Naive thymus-derived CD4-positive, alpha-beta T cell (primary cell): ENCODE results near the gene ARL8B. TPM values are rescaled to one million over a fixed set of nuclear protein-coding genes. Genes with fewer than 3 reads are reported as not detected.
A peak's percentile ranks its signal among the peaks of the same experiment; 100 is the strongest.

Experiments used
- ATAC-seq: fragments of 150-1000 bp; cut with Tn5 transposase; 2 replicates; pipeline ENCODE4 v1.10.0; 2021; ENCODE audit warnings: mild to moderate bottlenecking, moderate library complexity
- CTCF ChIA-PET: fragments of 350-600 bp; sonication (Branson Sonifier 250); formaldehyde crosslinking; loops from one replicate; lab custom pipeline; 2021; ENCODE audit warnings: antibody characterized with exemption; lab: Charles Lee
- POLR2A ChIA-PET: fragments of 350-600 bp; sonication (Branson Sonifier 250); formaldehyde crosslinking; loops from one replicate; lab custom pipeline; 2021; ENCODE audit warnings: antibody characterized with exemption, inconsistent platforms; lab: Charles Lee
- DNase-seq, 9 donors: peaks; one replicate each; pipeline versions ENCODE4 v3.0.0 to v3.0.0-alpha.2; 2020 to 2022; ENCODE audit warnings: mixed read lengths in 1 of 9
- H3K27ac ChIP-seq: one replicate; pipeline ENCODE4 v1.7.0; 2013; ENCODE audit warnings: mild to moderate bottlenecking, low read depth, low read length, moderate library complexity
- H3K27me3 ChIP-seq, 2 donors: one replicate each; pipeline ENCODE4 v1.7.0; 2013; ENCODE audit warnings: low read length in 2 of 2, mild to moderate bottlenecking in 2 of 2, moderate library complexity in 2 of 2; ENCODE audit not compliant: control insufficient read depth in 2 of 2, insufficient read depth in 2 of 2
- H3K36me3 ChIP-seq, 3 experiments: 1 replicate in 2 of 3; 2 replicates in 1 of 3; pipeline ENCODE4 v1.7.0; 2013; ENCODE audit warnings: low read length in 3 of 3, mild to moderate bottlenecking in 3 of 3, moderate library complexity in 1 of 3; ENCODE audit not compliant: insufficient read depth in 3 of 3, control insufficient read depth in 2 of 3
- H3K4me1 ChIP-seq, 2 donors: one replicate each; pipeline ENCODE4 v1.7.0; 2013; ENCODE audit warnings: low read length in 2 of 2, mild to moderate bottlenecking in 2 of 2, moderate library complexity in 1 of 2; ENCODE audit not compliant: control insufficient read depth in 2 of 2, insufficient read depth in 2 of 2
- H3K4me3 ChIP-seq: 2 replicates; pipeline ENCODE4 v1.7.0; 2013; ENCODE audit warnings: mild to moderate bottlenecking, low read length
- H3K9me3 ChIP-seq, 3 experiments: 1 replicate in 2 of 3; 2 replicates in 1 of 3; pipeline ENCODE4 v1.7.0; 2013; ENCODE audit warnings: low read length in 3 of 3; ENCODE audit not compliant: control insufficient read depth in 2 of 3
- H3K27ac Mint-ChIP-seq, 9 donors: one replicate each; pipeline ENCODE4 v1.8.0; 2020 to 2022; ENCODE audit warnings: mixed read lengths in 9 of 9, mild to moderate bottlenecking in 8 of 9, moderate library complexity in 5 of 9, inconsistent platforms in 2 of 9
- H3K27me3 Mint-ChIP-seq, 5 donors: one replicate each; pipeline ENCODE4 v1.8.0; 2021 to 2022; ENCODE audit warnings: mixed read lengths in 5 of 5, mild to moderate bottlenecking in 1 of 5
- H3K36me3 Mint-ChIP-seq, 5 donors: one replicate each; pipeline ENCODE4 v1.8.0; 2020 to 2022; ENCODE audit warnings: mixed read lengths in 5 of 5, mild to moderate bottlenecking in 3 of 5, inconsistent platforms in 1 of 5
- H3K4me1 Mint-ChIP-seq, 7 donors: one replicate each; pipeline ENCODE4 v1.8.0; 2020 to 2022; ENCODE audit warnings: mixed read lengths in 7 of 7, mild to moderate bottlenecking in 3 of 7, inconsistent platforms in 1 of 7
- H3K4me3 Mint-ChIP-seq, 10 donors: one replicate each; pipeline ENCODE4 v1.8.0; 2020 to 2022; ENCODE audit warnings: mild to moderate bottlenecking in 10 of 10, mixed read lengths in 10 of 10, moderate library complexity in 6 of 10, inconsistent platforms in 2 of 10
- H3K9me3 Mint-ChIP-seq, 11 donors: one replicate each; pipeline ENCODE4 v1.8.0; 2020 to 2022; ENCODE audit warnings: mixed read lengths in 11 of 11, mild to moderate bottlenecking in 4 of 11, inconsistent platforms in 1 of 11, moderate library complexity in 1 of 11
- intact Hi-C, 2 donors: fragments of 100-400 bp; cut with micrococcal nuclease; formaldehyde crosslinking; loops; one replicate each; pipeline ENCODE4 v1.15.1; 2023
- polyA plus RNA-seq, 2 donors: library from polyadenylated mRNA; unstranded; fragments of 300-500 nt; fragmentation: Illumina TruSeq; gene quantifications; one replicate each; pipeline ENCODE4 v1.2.3, GENCODE V29; 2021
- total RNA-seq, 6 experiments: library from RNA in 5 of 6; stranded (reverse) in 5 of 6; gene quantifications; 1 replicate in 5 of 6; 2 replicates in 1 of 6; pipeline ENCODE4 v1.2.3 and lab custom pipeline; 2021 to 2026

Gene ARL8B
- total and polyA plus RNA-seq, 7 experiments from 2014 or later = 43.7 to 66.1 (median 48.4) TPM

GRCh38 chr3:5212628-5213573 is 90.8 kb downstream of the ARL8B start:
- CTCF ChIA-PET = no interaction called here
- Histone ChIP-seq H3K27ac (no peak overlapping the region), H3K36me3 (peaks cover 58 to 93% (median 67%) of the 10 kb centered on the region in 3 experiments), H3K4me1 (no peaks in the 10 kb centered on the region), H3K27me3 (no peaks in the 10 kb centered on the region), H3K4me3 (no peak overlapping the region), H3K9me3 (no peaks in the 10 kb centered on the region)
- Mint-ChIP-seq H3K27me3 (no peaks in the 10 kb centered on the region), H3K4me3 (no peak overlapping the region), H3K36me3 (peaks cover 47 to 81% (median 56%) of the 10 kb centered on the region in 5 donors), H3K27ac (peak overlapping the region in 8 of 9 donors; percentile 28 to 88 (median 67)), H3K9me3 (no peaks in the 10 kb centered on the region), H3K4me1 (peaks cover 0 to 24% (median 4%) of the 10 kb centered on the region in 7 donors)
- no peak for ATAC-seq
- POLR2A ChIA-PET = interaction anchor here (0.9 kb wide), 1 partner anchor 26 kb away, joined by 3 read pairs; no protein-coding TSS in a partner anchor
- no peak for DNase-seq
- intact Hi-C loops = no loop called here

GRCh38 chr3:5213574-5213966 is 91.5 kb downstream of the ARL8B start:
- ATAC-seq = no peak
- POLR2A ChIA-PET = no interaction called here
- H3K27me3 Mint-ChIP-seq = no peaks in the 10 kb centered on the region

GRCh38 chr3:5214352-5214751 is 92.3 kb downstream of the ARL8B start:
- Mint-ChIP-seq H3K4me1 (peaks cover 0 to 24% (median 6%) of the 10 kb centered on the region in 7 donors), H3K36me3 (peaks cover 41 to 73% (median 48%) of the 10 kb centered on the region in 5 donors), H3K9me3 (no peaks in the 10 kb centered on the region), H3K4me3 (no peak overlapping the region), H3K27me3 (no peaks in the 10 kb centered on the region), H3K27ac (peak overlapping the region in 6 of 9 donors; percentile 21 to 84 (median 66))
- ATAC-seq (no peak), DNase-seq (no peak)
- H3K36me3 ChIP-seq = peaks cover 47 to 93% (median 55%) of the 10 kb centered on the region in 3 experiments
- H3K27me3 ChIP-seq = no peaks in the 10 kb centered on the region
- ChIA-PET POLR2A (no interaction called here), CTCF (no interaction called here)
- H3K27ac ChIP-seq = no peak overlapping the region
- H3K4me1 ChIP-seq = no peaks in the 10 kb centered on the region
- H3K4me3 ChIP-seq = no peak overlapping the region
- H3K9me3 ChIP-seq = no peaks in the 10 kb centered on the region
- intact Hi-C loops = no loop called here

More at GRCh38 chr3:5213574-5213966, 91.5 kb downstream of the ARL8B start:
- Histone ChIP-seq H3K36me3 (peaks cover 52 to 93% (median 61%) of the 10 kb centered on the region in 3 experiments), H3K27ac (no peak overlapping the region), H3K9me3 (no peaks in the 10 kb centered on the region), H3K4me3 (no peak overlapping the region), H3K4me1 (no peaks in the 10 kb centered on the region), H3K27me3 (no peaks in the 10 kb centered on the region)
- no peak for DNase-seq
- peaks cover 41 to 78% (median 54%) of the 10 kb centered on the region in 5 donors for H3K36me3 Mint-ChIP-seq
- peaks cover 0 to 24% (median 3%) of the 10 kb centered on the region in 7 donors for H3K4me1 Mint-ChIP-seq
- no peaks in the 10 kb centered on the region for H3K9me3 Mint-ChIP-seq
- no peak overlapping the region for H3K4me3 Mint-ChIP-seq
- intact Hi-C loops = no loop called here
- CTCF ChIA-PET = no interaction called here
- H3K27ac Mint-ChIP-seq = peak overlapping the region in 8 of 9 donors; percentile 28 to 88 (median 68)

- intact Hi-C loops = loop anchor here in 1 of 2 donors (2.0 kb wide), 1 partner anchor 21 kb away; no protein-coding TSS in a partner anchor
- Mint-ChIP-seq H3K4me3 (no peak overlapping the region), H3K27me3 (no peaks in the 10 kb centered on the region), H3K9me3 (no peaks in the 10 kb centered on the region), H3K27ac (peak overlapping the region; percentile 32 to 75 (median 65)), H3K36me3 (peaks cover 22 to 51% (median 27%) of the 10 kb centered on the region in 5 donors), H3K4me1 (peaks cover 0 to 12% (median 5%) of the 10 kb centered on the region in 7 donors)
- CTCF ChIA-PET = interaction anchor here (0.8 to 1.0 kb wide), 2 partner anchors 13 to 24 kb away, joined by 3 read pairs; no protein-coding TSS in a partner anchor
- Histone ChIP-seq H3K36me3 (peaks cover 23 to 60% (median 29%) of the 10 kb centered on the region in 3 experiments), H3K4me1 (no peaks in the 10 kb centered on the region), H3K27me3 (no peaks in the 10 kb centered on the region), H3K9me3 (no peaks in the 10 kb centered on the region), H3K4me3 (no peak overlapping the region), H3K27ac (peak overlapping the region; percentile 16)
- POLR2A ChIA-PET = interaction anchor here (0.6 kb wide), 1 partner anchor 116 kb away, joined by 3 read pairs; no protein-coding TSS in a partner anchor
- no peak for ATAC-seq
- DNase-seq = no peak
Measured at GRCh38 chr3:5217824-5218595, 95.9 kb downstream of the ARL8B start.

- H3K36me3 ChIP-seq = peaks cover 19 to 52% (median 24%) of the 10 kb centered on the region in 3 experiments
- peaks cover 14 to 43% (median 20%) of the 10 kb centered on the region in 5 donors for H3K36me3 Mint-ChIP-seq
- ChIA-PET POLR2A (no interaction called here), CTCF (interaction anchor here (0.7 to 1.0 kb wide), 3 partner anchors 13 to 644 kb away, joined by 3 read pairs; no protein-coding TSS in a partner anchor)
- no peaks in the 10 kb centered on the region for H3K9me3 Mint-ChIP-seq
- no peaks in the 10 kb centered on the region for H3K9me3 ChIP-seq
- peaks cover 0 to 11% (median 5%) of the 10 kb centered on the region in 7 donors for H3K4me1 Mint-ChIP-seq
- intact Hi-C loops = no loop called here
- peak overlapping the region; percentile 7 for H3K27ac ChIP-seq
- H3K4me3 Mint-ChIP-seq = no peak overlapping the region
- no peak overlapping the region for H3K4me3 ChIP-seq
- no peak for DNase-seq
- H3K27me3 Mint-ChIP-seq = no peaks in the 10 kb centered on the region
- peak overlapping the region in 8 of 9 donors; percentile 40 to 75 (median 62) for H3K27ac Mint-ChIP-seq
- no peaks in the 10 kb centered on the region for H3K27me3 ChIP-seq
- H3K4me1 ChIP-seq = no peaks in the 10 kb centered on the region
- ATAC-seq = no peak
Measured at GRCh38 chr3:5218815-5219214, 96.7 kb downstream of the ARL8B start.

- DNase-seq (no peak), ATAC-seq (no peak)
- intact Hi-C loops = no loop called here
- Histone ChIP-seq H3K27me3 (no peaks in the 10 kb centered on the region), H3K27ac (peak overlapping the region; percentile 7), H3K9me3 (no peaks in the 10 kb centered on the region), H3K4me1 (no peaks in the 10 kb centered on the region), H3K36me3 (peaks cover 17 to 48% (median 20%) of the 10 kb centered on the region in 3 experiments), H3K4me3 (no peak overlapping the region)
- ChIA-PET CTCF (interaction anchor here (0.7 kb wide), 1 partner anchor 645 kb away, joined by 3 read pairs; no protein-coding TSS in a partner anchor), POLR2A (no interaction called here)
- Mint-ChIP-seq H3K36me3 (peaks cover 10 to 39% (median 16%) of the 10 kb centered on the region in 5 donors), H3K4me3 (no peak overlapping the region), H3K9me3 (no peaks in the 10 kb centered on the region), H3K27ac (peak overlapping the region in 2 of 9 donors; percentile 67 to 68), H3K4me1 (peaks cover 0 to 11% (median 5%) of the 10 kb centered on the region in 7 donors), H3K27me3 (no peaks in the 10 kb centered on the region)
Measured at GRCh38 chr3:5219216-5219615, 97.1 kb downstream of the ARL8B start.
